NCI-H1417 (cell line): ENCODE results near the gene ZNF746.
"Not testable (repeated sequence)": the region's sequence is repeated elsewhere in the genome, so short reads cannot be mapped to it uniquely, and the experiment has no call there.

Experiments
- DNase-seq, 3 experiments: peaks; one replicate each; lab custom pipeline; 2025; lab: John Stamatoyannopoulos, UW

The ZNF746 gene

DNA sequence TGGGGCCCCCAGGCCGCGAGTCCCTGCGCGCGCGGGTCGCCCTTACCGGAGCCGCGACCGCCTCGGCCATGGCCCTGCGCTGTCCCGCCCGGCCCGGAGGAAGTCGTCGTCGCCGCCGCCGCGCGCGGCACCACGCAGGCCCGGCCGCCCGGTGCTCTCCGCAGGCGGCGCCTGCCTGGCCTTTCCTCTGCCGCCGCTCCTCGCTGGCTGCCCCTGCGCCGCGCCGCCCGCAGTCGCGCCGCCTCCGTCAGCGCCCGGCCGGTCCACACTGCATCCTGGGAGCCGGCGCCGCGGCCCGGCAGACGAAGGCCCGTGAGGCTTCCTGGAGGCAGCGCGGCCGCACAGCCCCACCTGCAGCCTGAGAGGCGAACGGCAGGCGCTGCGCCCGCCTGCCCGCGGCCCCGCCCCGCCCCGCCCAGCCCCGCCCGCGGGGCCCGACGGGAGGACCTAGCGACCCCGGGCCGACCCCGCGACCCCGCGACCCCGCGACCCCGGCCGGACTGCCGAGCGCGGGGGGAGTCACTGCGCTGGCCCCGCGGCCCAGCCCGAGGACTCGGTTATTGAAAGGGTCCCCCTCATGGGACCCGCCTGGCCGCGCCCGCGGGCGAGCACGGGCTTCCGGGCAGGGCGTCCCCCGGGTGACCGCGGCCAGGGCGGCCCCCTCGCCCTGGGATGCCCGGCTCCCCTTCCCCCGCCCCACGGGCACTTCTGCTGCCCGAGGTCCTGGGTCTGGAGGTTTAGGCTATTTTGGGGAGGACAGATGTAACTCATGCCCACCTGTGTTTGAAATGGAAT lies at the start of gene ZNF746:
Gene ZNF746 (minus strand): TSS at position 343 of the 795 bp plus-strand sequence. CDS start 273 bp downstream, at position 70.
- peak; percentile 86 to 87 (median 87) for DNase-seq

DNA sequence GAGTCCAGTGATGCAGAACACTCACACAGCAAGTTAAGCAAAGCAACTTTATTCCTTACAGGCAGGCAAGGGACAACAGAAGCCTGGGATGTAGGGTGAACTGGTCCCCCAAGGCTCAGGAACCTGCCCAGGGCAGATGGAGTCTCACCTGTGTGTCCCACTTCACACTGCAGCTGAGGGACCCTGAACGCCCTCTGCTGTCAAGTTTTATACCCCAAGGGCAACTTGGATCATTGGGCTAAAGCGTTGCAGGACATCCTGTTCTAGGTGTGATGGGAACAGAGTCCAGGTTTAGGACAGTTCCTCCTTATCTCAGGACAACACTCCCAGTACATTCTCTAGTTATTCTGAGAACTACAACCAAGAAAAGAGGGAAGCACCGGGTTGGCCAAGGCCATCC lies 49.5 kb upstream of the ZNF746 start:
- no peak for DNase-seq

DNA sequence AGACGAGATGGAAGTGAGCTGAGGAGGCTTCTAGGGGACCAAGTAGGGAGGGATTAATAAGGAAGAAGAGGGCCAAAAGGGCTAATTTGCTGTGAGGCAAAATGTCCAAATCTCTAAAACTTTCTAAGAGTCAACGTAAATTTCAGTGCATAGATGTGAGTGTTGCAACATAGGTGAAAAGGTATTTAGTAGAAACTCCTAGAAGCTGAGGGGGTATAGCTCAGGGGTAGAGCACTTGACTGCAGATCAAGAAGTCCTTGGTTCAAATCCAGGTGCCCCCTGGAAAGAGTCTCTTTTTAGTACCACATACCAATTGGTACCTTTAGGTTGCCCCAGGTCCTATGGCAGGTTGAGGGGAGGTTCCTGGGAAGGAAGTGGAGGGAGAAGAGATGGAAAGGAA lies 48.7 kb upstream of the ZNF746 start:
- DNase-seq, result no peak

DNA sequence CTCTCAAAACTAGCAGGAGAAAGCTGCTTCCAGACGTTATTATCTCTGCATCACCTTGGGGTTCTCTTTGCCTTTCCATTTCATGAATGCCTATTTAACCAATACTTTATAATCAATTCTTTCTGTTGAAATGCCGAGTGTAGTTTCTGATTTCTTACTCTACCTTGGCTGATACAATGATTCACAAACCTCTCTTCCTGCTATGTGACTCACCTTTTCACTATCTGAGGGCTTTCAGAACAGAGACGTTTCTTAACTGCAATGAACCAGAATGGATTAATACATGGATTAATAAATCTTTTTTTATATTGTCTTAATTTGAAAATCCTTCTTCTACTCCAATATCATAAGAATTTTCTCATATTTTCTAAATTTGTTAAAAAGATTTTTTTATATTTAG lies 46.4 kb upstream of the ZNF746 start:
- no peak for DNase-seq

DNA sequence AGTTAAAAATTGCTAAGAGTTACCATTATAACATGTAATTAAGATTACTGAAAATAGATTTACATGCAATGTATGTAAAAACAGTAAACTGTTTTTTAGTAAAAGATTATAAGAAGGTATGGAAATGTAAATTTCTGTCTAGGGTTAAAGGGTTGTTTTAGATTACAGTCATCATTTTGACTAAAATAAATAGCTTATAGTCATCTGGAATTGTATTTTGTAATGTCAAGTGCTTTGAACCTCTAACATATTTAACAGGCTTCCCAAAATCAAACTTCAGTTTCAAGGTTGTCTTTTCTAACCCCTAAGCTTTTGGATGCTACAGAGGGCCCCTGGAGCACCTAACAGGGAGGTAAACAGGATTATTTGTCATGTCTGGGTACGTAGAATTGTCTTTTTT lies 35.0 kb upstream of the ZNF746 start:
- no peak for DNase-seq

DNA sequence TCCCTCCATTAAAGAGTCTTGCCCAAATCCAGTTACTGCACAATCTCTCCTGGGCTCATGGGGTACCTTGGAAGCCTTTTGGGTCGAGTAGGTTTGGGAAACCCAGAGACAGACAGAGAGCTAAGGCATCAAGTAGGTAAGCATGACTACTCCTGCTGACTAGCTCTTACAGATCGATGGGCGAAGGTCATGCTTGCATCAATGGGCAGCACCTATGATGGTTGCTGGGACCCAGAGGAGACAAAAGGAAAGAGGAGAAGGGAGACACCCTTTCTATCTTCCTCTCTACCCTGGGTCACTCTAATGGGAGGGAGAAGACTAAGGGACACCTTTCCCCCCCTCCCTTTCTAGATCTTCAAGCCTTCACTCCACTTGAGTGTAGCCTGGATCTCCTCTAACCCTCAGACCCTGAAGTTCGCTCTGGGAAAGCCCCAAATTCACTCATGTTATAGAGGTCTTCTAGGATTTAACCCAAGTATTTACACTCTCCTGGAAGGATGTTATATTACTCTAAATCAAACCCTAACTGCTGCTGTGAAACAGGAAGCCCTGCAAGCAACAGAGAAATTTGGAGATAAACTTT lies 31.6 kb upstream of the ZNF746 start:
- DNase-seq, result no peak

DNA sequence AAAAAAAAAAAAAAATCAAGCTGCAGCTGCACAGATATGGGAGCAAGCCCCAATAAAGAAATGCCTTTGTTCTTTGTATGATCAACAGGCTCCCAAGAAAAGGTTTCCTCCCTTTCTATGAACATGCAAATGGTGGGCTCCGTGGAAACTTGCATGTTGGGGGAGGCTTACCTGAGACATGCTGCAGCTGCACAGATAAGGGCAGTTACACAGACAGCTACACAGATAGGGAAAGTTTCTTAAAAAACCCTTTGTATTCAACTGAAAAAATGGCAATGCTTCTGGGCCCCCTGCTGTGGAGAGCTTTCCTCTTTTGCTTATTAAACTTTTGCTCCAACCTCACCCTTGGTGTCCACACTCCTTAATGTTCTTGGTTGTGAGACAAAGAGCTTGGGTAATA lies 29.8 kb upstream of the ZNF746 start:
- no peak for DNase-seq

DNA sequence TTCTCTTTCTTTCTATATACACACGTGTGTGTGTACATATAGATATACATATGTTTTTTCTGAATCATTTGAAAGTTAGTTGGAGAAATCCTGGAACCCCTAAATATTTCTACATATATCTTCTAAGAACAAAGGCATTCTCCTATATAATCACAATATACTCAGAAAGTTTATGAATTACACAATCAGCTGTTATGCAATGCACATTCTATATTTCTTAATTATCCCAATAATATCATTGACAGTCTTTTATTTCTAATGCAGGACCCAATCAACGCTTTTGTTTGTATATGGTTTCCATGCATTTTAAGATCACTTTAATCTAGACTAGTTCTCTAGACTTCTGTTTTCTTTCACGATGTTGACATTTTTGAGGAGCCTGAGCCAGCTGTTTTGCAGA lies 27.7 kb upstream of the ZNF746 start:
- DNase-seq, result no peak

DNA sequence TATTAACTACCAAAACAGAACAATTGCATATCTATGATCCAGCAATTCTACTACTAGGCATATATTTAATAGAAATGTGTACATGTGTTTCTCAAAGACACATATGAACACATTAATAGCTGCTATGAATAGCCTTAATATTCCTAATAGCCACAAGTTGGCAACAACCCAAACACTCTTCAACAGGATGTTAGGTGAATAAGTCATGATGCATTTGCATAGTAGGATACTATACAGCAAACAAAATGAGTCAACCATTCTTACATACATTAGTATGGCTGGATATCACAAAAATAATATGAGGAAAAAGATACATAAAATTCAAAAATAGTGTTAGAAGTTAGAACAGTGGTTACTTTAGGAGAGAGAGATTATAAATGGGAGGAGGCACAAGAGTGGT lies 26.8 kb upstream of the ZNF746 start:
- no peak for DNase-seq

DNA sequence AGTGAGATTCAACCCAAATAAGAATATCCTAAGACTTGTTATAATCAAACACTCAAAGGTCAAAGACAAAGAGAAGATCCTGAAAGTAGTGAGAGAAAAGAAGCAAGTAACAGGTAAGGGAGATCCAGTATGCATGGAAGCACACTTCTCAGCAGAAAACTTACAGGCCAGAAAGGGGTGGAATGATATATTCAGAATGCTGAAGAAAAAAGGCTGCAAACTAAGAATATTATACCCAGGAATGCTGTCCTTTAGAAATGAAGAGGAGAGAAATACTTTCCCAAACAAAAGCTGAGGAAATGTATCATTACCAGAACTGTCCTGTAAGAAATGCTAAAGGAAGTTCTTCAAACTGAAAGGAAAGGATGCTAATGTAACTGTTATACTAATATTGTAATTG lies 12.6 kb upstream of the ZNF746 start:
- DNase-seq, result no peak

DNA sequence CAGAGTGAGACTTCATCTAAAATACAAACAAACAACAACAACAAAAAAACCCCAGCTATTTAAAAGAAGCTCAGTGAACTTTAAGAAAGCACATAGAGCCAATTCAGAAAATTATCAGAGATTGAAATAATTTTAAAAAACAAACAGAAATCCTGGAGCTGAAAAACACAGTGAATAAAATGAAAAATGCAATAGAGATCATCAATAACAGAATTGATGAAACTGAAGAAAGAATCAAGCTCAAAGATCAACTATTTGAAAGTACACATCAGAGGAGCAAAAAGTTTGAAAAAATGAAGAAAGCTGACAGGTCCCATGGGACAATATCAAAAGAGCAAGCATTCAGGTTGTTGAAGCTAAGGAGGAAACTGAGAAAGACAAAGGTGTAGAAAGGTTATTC lies 12.2 kb upstream of the ZNF746 start:
- DNase-seq, result no peak

DNA sequence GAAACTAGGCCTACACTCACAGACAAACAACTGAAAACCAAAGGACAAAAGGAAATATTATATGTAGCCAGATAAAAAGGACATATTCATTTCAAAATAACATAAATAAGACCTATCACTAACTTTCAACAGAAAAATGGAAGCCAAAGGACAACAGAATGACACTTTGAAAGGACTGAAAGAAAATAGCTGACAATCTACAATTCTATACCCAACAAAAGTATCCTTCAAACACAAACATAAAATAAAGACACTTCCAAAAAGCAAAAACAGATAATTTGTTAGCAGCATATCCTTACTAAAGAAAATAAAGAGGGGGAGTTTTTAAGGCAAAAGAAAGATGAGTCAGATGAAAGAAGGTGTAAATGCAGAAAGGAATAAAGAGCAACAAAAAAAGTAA lies 7.9 kb upstream of the ZNF746 start:
- DNase-seq, result no peak

DNA sequence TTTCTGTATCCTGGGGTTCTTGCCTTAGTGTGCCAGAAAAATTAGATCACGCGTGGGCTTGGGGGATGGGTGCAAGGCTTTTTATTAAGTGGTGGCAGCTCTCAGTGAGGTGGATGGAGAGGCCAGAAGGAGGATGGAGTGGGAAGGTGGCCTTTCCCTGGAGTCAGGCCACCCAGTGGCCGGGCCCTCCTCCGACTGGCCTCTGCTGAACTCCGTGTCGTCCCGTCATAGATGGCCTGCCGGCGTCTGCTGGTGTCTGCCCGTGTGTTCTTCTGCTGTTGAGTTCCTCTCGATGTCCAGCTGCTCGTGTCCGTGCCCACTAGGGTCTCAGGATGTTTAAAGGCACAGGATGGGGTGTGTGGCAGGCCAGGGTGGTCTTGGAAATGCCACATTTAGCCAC lies 4.0 kb upstream of the ZNF746 start:
- DNase-seq, result no peak

DNA sequence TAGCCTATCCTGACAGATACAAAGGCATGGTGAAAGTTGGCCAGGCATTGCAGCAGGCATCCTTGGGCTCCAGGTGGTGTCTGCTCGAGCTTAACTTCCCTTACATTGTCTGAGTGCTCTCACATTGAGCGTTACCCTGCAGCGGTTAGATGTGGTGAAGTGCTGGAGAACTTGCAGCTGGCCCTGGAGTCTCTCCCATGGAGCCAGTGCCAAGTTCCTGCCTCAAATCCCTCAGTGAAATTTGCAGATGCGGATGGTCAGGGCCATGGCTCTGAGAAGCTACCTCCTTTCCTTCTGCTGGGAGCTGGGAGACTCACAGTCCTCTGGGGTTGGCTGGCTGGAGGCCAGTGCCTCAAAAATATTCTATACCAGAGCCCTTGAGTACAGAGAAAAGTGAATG lies 3.3 kb upstream of the ZNF746 start:
- no peak for DNase-seq

DNA sequence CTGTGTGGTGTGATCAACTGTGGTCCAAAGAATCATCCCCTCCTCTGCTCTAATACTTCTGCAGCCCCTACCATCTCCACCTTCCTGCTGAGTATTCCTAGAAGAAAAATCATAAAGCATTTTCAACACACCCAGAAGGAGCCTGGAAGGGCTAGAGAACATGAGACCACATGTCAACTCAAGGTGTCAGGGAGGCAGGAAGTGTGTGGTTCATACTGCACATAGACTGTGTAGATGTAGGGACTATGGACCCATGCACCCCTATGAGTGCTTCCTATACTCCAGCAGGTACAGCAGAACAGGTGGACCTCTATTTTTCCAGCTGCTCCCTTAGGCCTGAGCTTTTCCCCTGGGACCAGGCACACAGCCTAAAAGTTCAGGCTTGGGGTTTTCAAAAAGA lies 2.6 kb upstream of the ZNF746 start:
- no peak for DNase-seq

DNA sequence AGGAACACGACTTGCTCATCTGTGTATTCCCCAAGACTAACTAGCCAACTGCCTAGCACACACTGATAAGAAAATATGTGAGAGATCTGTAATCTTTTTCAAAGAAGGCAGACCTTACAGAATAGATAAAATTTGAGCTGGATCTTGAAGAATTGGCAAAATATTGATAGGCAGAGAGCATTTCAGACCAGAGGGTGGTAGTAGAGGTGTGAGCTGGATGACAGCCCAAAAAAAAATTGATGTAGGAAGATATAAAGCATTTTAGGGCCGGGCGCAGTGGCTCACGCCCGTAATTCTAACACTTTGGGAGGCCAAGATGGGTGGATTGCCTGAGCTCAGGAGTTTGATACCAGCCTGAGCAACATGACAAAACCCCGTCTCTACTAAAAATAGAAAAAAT lies 1.2 kb upstream of the ZNF746 start:
- DNase-seq, result no peak

DNA sequence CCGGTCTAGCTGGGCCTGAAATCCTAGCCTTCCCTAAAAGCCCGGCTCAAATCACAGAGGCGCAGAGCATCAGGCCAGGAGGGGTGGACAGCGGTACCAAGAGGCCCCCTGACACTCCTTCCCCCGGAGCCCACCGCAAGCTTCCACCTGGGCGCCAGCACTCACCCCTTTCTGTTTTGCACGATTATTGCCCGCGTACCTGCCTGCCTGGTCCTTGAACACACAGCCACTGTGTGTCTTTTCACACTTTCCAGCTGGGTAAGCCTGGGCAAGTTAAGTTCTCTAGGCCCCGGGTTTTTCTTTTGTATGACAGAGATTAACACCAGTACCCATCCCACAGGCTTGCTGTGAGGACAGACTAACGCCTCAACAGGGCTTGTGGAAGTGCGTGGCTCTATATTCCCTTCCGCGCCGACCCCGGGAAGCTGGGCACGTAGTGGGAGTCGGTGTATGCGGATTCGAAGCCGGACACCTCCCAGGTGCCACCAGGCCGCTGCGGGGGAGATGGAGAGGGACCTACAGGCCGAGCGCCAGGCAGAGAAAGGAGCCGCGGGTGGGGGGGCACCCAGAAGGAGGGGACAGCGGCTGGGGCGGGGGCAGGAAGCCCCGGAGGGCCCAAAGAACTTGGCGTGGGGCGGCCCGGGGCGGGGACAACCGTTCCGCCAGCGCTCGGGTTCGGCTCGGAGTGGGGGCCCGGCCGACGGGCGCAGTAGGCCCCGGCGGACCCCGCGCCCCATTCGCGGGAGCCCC lies 792 bp downstream of the ZNF746 start:
- DNase-seq, result peak in 2 of 3 experiments; percentile 61 to 74

DNA sequence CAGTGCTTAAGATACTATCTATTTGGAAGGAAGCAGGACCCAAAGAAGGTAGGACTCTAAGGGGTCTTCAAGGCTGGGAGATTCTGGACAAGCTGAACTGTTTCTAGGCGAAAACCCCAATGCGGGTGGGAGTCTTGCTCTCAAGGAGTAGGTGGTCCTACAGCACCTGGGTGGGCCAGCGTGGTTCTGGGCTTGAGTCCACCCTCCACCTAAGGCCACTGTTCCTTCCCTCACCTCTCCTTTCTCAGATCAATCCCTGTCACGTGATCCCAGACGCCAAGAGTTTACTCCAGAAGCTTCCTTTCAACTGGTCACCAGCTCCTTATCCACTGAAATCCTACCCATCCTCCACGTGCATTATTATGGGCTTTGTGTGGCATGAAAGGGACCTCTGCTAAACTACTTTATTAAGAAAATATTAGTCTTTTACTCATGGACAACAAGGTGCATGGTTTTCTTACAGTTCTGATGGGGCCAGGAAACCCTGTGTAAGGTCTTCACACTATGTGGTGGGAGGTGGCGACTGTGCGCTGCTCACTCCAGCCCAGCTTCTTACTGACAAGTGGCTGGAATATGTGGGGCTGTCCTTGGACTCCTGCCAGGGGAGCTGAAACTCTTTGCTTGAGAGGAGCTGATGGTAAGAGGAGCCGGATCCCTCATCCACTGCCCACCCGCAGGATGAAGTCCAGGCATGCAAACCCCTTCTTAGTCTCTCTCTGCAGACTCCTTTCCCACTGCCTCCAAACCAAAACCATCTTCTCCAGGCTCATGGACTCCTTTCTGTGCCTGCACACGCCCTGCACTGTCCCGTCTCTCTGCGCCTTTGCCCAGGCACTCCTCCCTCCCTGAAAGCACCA lies 1.6 kb downstream of the ZNF746 start:
- DNase-seq, result peak; percentile 21 to 75 (median 25)

DNA sequence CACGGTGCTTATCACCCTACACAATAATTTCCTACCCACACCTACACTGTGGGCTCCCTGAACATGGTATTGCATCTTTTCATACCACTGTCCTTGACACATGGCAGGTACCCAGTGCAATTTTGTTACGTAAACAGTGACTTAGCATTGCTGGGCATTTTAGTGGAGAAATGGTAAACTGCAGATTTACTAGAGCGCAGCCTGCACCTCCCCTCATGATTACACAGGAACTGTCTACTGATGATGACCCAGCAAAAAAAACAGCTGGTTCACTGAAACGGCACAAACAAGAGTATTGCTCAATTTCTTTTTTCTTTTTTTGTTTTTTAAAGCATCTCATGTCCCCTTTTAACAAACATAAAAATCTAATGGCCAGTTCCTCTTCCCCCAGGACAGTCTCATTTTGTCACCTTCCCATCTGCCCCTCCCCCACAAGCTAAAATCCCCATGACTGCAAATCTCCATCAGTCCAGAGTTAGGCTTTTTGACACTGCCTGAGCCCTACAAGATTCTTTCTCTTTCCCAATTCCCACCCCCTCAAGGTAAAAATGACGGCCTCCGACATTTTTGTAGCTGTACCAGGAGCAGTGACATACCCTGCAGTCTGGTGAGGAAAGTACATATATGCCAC lies 2.8 kb downstream of the ZNF746 start:
- no peak for DNase-seq

DNA sequence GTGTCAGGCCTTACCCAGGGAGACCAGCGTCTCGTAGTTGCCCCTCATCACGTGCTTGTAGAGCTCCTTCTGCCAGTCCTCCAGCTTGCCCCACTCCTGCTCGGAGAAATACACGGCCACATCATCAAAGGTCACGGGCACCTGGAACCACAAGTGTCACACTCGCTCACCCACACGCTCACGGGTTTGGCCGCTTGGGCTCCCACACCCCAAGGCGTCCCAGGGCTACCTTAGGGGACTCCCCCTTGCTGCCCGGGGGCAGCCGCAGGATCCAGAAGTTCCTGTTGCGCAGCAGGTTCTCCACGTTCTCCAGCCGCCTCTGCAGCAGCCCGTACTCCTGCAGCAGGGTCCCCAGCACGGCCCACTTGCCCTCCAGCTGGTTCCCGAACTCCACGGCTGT lies 3.6 kb downstream of the ZNF746 start:
- DNase-seq, result not testable (repeated sequence)

DNA sequence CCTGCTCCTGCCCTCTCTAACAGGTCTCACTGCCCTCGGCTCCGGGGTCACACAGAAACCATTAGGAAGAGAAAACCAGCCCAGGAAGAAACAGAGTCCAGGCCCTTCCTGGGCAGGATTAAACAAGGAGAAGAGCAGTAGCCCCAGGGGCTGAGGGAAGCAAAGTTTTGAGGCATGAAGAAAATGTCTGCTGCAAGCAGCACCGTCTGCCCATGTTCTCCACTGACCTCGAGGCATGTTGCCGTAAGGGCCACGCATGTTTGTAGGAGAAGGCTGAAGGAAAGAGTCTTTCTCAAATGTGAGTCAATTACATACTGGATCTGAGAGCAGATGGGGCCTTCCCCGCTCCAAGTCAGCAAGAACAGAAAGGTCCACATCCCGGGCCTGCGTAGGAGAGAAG lies 4.2 kb downstream of the ZNF746 start:
- no peak for DNase-seq
